ENCODE results near the gene PCNX3. TPM values are rescaled to one million over a fixed set of nuclear protein-coding genes. Genes with fewer than 3 reads are reported as not detected.

The PCNX3 gene
- polyA plus RNA-seq, 3 donors = 11.1 to 16.8 (median 13.3) TPM

DNA sequence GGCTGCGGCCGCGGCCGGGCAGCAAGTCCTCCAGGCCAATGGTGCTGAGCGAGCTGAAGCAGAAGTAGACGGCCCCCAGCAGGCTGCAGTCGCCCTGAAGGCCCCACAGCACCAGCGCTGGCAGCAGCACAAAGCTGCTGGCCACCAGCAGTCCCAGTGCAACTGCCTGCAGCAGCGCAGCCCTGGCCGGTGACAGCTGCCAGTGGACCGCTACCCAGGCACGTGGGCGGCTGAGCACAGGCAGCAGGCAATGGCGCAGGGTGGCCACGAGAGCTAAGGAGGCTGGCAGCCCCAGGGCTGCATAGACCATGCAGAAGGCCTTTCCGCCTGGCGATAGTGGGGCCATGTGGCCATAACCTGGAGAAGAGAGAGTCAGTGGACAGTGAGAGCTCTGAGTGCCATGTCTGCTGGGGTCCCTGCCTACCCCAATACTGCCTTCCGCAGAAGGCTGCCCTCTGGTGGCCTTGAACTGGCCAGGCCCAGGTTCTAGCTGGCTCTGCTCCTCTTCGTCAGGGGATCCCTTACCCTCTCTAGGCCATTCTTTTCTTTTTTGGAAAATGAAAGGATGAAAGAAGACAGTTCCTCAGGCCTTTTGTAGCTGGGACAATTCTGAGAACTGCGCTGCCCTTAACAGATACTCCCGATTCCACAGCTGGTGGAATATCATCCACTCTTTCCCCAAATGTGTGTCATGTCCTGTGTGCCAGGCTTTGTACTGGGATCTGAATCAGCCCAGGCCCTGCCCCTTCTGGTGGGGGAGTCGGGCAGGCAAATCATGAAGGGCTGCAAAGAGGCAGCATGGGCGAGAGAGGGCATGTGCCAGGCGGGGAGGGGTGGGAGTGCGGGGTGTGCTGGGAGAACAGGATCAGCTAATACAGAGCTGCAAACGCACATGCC lies 21.8 kb upstream of the PCNX3 start:
- no peak overlapping the region for H3K27ac ChIP-seq (ENCODE audit: low read depth, low read length)
- WGBS, 3 donors = 80 to 84% (median 83%) methylated on average over 26 of the region's 26 CpGs

DNA sequence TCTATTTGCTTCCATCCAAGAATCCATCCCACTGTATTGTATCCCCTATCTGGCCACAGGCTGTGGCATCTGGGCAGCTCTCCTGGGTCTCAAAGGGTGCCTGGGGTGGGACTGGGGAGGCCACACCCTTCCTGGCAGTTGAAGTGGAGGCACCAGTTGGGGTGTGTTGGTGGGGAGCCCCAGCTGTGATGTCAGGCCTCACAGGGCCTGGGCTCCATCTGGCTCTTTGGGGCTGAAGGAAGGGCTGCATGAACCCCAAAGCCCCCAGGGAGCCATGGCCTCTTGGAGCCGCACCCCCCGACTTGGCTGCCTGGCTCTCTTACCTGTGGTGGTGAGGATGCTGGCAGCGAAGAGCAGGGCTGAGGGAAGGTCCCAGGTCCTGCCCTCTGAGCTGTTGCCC lies 20.4 kb upstream of the PCNX3 start:
- WGBS, 3 donors = 75 to 82% (median 81%) methylated on average over 3 of the region's 3 CpGs
- no peak overlapping the region for H3K27ac ChIP-seq (ENCODE audit: low read depth, low read length)

DNA sequence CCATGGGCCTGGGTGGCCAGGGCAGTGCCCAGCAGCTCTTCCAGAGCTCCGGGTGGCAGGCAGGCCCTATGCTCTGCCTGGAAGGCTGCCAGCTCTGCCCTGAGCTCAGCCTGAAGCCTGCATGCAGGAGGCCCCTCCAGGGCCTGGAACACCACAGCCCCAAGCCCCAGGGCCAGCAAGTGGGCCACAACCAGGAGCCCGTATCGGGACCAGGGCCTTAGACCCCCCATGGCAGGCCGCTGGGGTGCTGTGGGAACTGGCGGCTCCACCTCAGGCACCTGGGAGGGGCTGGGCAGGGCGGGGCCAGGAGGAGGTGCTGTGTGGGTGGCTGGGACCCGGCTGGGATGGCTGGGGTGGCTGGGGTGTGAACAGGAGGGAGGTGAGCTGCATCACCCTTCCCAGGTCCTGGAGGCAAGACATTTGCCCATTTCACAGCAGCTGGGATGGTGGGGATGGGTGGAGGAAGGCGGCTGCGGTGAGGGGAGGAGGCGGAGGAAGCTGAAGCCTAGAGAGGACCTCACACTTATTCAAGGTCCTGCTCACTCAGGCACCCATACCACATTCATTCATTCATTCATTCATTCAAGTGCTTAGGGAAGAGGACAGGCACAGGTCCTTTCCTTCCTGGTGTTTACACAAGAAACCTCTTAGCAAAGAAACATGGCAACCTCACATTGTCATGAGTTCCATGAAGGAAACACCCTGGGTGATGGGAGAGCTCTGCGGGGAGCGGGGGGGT lies 19.9 kb upstream of the PCNX3 start, which contains the start of gene KCNK7:
Gene KCNK7, minus strand, starts transcription at position 258 of the 739 bp plus-strand sequence. Its CDS starts 28 bp downstream, at position 230.
- H3K27ac ChIP-seq (ENCODE audit: low read depth, low read length) = no peak within 1 kb of the TSS
- WGBS, 3 donors = 70 to 76% (median 71%) methylated on average over 12 of the region's 12 CpGs

DNA sequence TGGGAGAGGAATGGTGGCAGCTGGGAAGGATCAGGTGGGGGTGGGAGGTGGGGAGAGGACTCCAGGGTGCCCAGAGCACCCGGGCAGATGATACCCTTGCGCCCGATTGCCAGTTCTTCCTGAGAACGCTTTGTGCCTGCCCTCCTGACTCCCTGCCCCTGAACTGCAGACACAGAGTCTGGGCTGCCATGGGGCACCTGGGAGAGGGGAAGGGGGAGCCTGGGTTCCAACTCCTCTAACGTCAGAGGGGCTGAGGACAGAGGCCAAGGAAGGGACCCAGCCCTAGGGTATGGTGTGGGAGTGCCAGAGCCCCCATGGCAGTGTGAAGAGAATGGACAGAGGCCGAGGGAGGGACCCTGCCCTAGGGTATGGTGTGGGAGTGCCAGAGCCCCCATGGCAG lies 19.1 kb upstream of the PCNX3 start:
- WGBS, 3 donors = 80 to 81% (median 81%) methylated on average over 6 of the region's 6 CpGs

DNA sequence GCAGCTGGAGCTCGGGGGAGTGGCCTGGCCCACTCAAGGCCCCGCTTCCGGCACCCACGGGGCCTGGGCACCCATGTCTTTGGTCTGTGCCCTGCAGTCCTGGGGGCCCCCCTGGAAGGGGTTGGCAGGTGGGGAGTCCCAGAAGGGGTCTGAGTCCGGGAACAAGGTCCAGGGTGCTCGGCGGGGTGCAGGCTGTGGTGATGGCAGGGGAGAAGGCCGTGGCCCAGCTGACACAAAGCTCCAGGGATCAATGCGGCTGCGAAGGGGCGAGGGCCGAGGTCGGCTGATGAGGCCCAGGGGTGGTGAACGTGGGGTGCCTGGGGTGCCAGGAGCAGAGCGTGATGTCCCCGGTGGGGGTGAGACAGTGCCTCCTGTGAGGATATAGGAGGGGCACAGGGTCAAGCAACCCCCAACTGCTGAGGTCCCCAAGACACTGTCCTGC lies 17.3 kb upstream of the PCNX3 start:
- 84 to 94% (median 92%) methylated on average over 15 to 16 of the region's 16 CpGs for WGBS, 3 donors

More for the DNA sequence above, 19.1 kb upstream of the PCNX3 start:
- no peak overlapping the region for H3K27ac ChIP-seq (ENCODE audit: low read depth, low read length)

DNA sequence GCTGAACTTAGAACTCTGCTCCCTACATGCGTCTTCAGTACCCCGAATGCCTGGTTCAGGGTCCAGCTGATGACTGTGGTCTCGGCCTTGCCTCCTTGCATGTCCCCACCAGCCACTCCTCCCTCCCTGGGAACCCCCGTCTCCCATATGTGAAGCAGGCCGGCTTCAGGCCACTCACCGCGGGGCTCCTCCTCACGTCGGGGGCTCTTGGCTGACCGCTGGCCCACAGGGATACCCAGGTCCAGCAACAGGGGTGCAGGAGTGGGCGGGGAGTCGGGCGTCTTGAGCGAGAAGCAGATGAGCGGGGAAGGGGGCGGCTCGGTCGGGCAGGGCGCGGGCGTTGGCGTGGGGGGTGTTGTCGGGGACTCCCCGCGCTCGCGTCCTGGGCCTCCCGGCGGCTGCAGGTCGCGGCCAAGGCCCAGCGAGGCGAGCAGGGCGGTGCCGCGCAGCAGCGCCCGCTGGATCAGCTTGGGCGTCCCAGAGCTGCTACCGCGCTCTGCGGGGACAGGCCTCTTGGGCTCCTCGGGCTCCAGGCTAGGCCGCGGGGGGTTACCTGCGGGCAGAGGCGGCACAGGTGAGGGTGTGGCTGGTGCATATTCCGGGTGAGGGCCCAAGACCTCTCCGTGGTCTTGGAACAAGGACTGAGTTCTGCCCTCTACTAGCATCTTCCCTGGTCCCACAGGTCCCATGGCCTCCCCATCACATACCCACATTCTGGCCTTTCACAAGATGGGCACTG lies 16.2 kb upstream of the PCNX3 start:
- WGBS, 3 donors = 87 to 90% (median 88%) methylated on average over 29 to 49 of the region's 49 CpGs
- no peak overlapping the region for H3K27ac ChIP-seq (ENCODE audit: low read depth, low read length)

More for the DNA sequence above, 17.3 kb upstream of the PCNX3 start:
- no peak overlapping the region for H3K27ac ChIP-seq (ENCODE audit: low read depth, low read length)

DNA sequence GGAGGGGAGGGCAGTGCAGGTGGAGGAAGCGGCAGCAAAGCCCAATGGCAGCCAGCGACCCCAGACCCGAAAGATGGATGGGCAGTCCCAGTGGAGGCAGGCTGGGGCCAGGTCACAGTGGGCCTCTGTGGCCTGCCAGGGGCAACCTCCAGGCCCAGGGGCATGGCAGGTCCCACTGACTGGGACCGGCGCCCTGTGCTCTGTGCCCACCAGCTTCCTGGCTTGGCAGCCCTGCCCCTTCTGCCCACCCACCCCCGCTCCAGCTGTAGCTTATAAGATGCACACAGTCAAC lies 15.7 kb upstream of the PCNX3 start:
- 94 to 100% (median 98%) methylated on average over 5 to 6 of the region's 6 CpGs for WGBS, 3 donors
- no peak overlapping the region for H3K27ac ChIP-seq (ENCODE audit: low read depth, low read length)

DNA sequence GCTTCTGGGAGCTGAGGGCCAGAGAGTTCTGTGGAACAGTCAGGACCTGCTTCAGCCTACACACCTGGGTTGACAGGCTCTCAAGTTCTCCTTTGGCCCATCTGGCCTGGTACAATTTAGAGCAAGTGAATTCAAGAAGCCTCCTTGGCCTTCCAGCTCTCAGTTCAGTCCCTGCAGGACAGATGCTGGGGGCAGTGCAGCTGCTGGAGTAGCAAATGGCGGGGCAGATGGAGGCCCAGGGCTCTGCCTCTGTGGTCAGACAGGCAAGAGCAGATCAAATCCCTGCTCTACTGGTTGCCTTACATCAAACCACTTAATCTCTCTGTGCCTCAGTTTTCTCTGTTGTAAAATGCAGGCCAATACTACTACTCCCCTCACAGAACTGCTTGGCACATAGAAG lies 11.3 kb upstream of the PCNX3 start:
- WGBS, 3 donors = 94 to 100% (median 98%) methylated on average over 1 of the region's 1 CpG
- no peak overlapping the region for H3K27ac ChIP-seq (ENCODE audit: low read depth, low read length)

DNA sequence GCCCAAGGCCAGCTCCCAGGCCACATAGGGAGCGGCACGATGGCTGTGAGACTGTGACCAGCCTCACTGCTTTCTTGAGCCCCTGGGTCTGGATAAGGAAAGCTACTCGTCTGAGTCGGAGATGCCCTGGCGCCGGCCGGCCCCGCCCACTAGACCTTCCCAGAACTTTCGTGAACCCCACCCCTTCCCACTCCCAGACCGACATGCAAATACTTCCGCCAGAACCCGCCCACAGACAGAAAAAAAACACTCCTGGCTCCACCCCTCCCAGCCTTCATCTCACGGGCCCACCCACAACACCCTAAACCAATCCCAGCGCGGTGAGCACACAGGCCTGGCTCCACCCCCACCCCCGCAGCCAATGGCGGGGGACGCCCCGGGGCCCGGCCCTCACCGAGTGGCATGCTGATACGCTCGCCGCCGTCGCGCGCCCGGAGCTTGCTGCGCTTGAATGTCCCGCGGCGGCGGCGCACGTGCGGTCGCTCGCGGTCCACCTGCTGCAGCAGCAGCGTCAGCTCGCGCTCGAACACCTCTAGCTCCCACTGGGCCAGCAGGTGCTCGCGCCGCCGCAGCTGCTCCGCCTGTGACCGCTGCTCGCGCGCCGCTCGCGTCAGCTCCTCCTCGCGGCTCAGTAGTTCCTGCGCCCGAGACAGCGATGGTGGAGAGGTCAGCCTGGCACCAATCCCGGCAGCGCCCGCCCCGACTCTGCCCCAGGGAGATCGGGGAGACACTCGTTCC lies 8.5 kb upstream of the PCNX3 start:
- H3K27ac ChIP-seq (ENCODE audit: low read depth, low read length) = peak overlapping the region; percentile 56
- WGBS, 3 donors = 41 to 59% (median 53%) methylated on average over 46 to 67 of the region's 67 CpGs

DNA sequence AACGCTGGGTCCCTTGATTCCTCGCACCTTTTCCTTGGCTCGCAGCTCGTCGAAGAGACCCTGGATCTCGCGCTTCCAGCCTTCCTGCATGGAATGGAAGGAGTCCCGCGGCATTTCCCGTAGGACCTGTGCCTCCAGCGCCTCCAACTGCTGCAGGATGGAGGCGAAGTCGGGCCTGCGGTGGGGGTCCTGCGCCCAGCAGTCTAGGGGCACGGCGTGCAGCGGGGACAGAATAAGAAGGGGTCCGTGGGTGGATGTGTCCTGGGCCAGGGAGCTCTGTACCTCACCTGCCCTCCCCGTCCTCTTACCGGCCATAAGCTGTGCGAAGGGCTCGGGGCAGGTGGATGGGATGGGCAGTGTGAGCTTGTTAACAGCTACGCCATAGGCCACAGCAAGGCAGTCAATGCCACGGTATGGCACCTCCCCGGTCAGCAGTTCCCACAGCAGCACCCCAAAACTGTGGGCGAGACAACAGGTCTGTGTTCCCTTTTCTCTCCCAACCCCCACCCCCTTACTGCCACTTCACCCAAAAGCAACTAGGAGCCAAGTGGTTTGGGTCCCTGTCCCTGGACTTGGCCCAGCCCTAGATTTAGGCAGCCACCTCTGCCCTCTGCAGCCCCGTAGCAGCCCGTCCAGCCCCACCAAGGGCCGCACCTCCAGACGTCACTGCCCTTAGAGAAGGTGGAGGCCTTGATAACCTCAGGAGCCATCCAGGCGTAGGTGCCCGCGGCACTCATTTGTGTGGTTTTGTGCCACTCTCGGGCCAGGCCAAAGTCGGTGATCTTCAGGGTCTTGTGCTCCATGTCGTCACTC lies 7.8 kb upstream of the PCNX3 start:
- no peak overlapping the region for H3K27ac ChIP-seq (ENCODE audit: low read depth, low read length)
- 82 to 86% (median 85%) methylated on average over 37 of the region's 37 CpGs for WGBS, 3 donors

DNA sequence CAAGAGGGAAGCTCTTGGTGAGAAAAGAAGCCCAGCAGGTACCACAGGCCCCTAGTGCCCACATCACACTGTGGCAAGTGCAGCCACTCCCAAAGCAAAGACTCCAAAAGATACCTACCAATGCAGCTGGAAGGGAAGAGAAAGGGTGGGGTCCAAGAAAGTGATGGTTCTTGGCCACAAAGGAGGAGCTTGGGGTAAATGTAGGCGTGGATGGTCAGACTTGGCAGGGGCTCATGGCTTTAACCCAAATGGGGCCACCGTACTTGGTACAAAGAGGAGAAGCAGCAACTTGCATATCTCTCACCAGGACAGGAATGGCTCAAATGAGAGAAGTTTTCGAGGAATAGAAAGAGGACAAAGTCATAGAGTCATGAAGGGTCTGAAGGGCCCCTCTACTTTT lies 6.3 kb upstream of the PCNX3 start:
- 53 to 76% (median 56%) methylated on average over 3 of the region's 3 CpGs for WGBS, 3 donors
- no peak overlapping the region for H3K27ac ChIP-seq (ENCODE audit: low read depth, low read length)

DNA sequence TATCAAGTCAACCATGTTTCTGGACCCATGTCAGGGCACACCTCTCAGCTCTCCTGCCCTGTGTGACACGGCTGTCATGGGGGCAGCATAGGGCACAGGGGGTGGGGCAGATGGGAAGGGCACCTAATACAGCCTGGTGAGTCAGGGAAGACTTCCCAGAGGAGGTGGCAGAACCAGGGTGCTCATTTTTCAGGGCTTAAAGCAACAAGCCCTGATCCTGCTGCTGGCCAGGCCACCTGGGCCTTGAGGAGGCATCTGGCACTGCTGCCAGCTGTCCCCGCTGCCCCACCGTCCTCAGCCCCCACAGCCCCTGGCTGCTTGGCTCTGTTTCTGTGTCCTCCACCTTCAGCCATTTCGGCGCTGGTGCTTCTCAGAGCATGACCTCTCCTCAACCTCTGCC lies 5.9 kb upstream of the PCNX3 start:
- WGBS, 3 donors = 69 to 81% (median 77%) methylated on average over 5 of the region's 5 CpGs
- H3K27ac ChIP-seq (ENCODE audit: low read depth, low read length) = no peak overlapping the region

DNA sequence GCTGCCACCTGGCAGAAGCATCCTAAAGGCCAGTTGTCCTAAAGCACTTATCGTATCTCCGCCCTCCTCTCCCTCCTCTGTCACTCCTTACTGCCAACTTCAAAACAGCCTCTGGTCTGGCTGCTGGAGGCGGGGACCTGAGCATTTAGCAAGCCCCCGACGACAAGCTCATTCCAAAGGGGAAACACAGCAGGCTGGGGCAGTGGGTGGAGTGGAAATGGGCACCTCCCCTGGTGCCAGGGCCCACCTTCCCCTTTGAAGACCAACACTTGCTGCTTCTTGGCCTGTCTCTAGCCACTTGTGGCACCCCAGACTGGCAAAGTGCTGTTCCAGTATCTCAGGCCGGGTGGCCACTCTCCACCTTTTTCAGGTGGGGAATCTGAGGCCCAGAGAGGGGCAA lies 5.2 kb upstream of the PCNX3 start:
- H3K27ac ChIP-seq (ENCODE audit: low read depth, low read length) = no peak overlapping the region
- WGBS, 3 donors = 44 to 61% (median 49%) methylated on average over 6 of the region's 6 CpGs

DNA sequence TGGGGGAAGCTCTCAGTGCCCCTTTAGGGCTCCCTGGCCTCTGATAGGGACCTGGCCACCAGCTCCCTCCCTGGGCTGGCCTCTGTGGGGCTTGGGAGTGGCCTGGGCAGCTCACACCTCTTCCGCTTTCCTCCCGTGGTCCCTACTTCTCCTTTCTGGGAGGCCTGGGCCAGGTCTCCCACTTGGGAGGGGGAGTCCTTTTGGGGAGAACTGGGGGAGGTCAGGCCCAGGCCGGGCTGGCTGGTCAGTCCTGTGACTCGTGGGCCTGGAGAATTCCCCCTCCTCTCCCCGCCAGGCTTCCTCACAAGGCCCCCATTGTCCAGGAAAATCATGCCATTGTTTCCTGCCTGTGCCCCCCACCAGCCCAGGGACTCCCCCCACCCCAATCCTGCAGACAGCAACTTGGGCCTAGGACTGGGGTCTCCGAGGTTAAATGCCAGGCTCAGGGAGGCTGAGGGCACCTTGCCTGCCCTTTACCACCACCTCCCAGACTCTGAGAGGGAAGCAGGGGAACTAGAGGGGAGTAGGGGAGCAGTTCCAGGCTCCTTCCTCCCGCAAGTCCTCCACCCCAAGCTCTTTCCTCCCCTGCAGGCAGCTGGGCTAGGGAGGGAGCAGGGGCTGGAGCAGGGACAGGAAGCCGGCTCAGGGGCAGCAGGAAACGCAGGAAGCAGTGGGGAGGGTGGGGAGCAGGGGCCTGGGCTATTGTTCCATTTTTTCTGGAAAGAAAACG lies 4.4 kb upstream of the PCNX3 start:
- 13 to 55% (median 23%) methylated on average over 10 of the region's 10 CpGs for WGBS, 3 donors
- no peak overlapping the region for H3K27ac ChIP-seq (ENCODE audit: low read depth, low read length)

DNA sequence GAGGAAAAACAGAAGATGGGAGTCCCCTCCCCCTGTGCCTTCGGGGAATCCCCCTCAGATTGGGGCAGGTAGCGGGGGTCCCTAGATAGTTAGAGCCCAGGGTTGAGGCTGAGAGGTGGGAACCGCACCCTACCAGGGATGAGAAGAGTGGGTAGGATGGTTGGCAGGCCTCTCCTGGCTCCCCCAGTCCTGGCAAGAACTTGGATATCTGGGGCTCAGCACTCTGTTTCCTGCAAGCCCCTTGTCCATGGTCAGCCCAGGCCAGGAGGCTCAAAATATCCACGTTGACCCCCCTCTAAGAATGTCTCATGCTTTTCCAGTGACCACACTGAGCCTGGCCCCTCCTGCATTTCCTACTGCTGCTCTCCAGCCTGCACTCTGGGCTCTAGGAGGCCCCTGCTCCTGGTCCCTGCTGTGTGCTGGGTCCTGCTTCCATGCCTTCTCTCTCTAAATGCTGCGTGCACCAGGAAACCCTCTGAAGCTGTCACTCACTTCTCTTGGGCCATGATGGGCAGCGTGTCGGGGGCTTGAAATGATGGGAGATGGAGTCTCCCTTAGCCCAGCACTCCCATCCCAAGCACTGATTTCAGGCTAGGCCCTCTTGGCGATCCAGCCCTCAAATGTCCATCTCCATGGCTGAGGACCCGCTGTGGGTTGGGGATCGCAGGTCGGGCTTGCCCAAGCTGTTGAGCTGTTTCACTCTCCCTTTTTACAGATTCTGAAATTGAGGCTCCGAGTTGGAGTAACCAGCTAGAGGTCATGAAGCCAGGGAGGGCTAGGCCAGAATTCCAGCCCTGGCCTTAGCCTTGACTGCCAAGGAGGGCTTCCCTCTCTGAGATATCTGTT lies 3.6 kb upstream of the PCNX3 start:
- peak overlapping the region; percentile 34 for H3K27ac ChIP-seq (ENCODE audit: low read depth, low read length)
- WGBS, 3 donors = 42 to 70% (median 55%) methylated on average over 12 of the region's 12 CpGs

DNA sequence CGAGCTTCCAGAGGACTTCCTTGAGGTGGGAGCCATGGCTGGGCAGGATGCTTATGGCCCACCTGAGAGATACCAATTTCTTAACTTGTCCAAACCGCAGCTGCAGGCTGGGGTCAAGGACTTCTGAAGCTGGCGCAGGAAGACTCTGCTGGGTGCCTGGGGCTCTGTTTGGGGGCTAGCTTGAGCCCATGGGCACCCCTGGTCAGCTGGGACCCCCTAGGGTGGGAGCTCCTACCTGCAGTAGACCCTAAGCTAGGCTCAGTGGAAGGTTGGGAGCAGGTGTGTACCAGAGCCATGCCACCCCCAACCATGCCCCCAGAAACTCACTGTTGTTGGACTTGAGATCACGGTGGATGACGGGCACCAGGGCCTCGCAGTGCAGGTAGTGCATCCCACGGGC lies 2.9 kb upstream of the PCNX3 start:
- no peak overlapping the region for H3K27ac ChIP-seq (ENCODE audit: low read depth, low read length)
- 40 to 53% (median 41%) methylated on average over 7 of the region's 7 CpGs for WGBS, 3 donors
